ENCODE measurements around the gene BPIFB4.

BPIFB4 gene

DNA sequence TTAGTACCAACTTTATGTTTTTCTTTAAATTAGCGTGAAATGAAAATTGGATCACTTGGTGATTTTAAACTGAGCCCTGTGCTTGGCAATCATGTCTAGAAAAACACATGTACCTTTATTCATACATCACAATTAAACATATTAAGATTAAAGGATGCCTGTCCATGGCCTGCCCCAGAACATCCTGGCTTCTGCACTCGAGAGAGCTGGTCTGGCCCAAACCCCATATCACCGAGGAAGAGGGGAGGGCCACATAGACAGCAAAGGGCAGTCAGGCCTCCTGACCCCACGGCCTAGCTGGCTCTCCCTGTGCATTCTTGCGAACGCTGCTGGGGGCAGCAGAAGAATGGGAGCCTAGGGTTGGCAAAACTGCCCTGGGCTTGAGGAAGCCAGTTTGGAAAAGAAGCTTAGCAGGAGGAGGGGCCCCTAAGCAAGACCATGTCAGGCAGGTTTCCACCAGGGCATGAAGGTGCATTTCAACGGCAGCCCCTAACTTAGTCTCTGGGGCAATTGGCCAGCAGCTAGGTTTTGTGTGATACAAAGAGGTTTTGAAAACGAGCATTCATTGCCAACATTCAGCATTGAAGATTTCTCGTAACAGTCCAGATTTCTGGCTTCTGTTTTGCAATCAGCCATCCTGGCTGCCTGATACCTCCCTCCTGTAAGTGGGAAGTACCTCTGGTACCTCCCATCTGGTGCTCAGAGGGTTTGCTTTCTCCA is 17.2 kb upstream of the BPIFB4 start:
- DNase-seq = no peak

DNA sequence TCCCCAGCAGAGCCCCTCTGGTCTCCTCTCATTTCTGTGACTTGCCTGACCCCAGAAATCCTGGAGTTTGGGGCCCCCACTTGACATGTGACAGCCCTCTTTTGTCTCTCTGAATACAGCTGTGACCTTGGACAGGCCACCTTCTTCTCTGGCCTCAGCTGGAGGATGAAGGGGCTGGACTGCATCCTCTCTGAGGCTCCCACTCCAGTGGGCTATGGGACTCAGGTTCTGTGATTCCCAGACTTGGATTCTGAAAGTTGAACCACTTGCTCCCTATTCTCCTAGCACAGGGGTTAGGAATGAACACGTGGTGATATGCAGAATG is 16.7 kb upstream of the BPIFB4 start:
- no peak for DNase-seq

GRCh38 chr20:33063271-33063670 is 16.2 kb upstream of the BPIFB4 start:
- DNase-seq = no peak

DNA sequence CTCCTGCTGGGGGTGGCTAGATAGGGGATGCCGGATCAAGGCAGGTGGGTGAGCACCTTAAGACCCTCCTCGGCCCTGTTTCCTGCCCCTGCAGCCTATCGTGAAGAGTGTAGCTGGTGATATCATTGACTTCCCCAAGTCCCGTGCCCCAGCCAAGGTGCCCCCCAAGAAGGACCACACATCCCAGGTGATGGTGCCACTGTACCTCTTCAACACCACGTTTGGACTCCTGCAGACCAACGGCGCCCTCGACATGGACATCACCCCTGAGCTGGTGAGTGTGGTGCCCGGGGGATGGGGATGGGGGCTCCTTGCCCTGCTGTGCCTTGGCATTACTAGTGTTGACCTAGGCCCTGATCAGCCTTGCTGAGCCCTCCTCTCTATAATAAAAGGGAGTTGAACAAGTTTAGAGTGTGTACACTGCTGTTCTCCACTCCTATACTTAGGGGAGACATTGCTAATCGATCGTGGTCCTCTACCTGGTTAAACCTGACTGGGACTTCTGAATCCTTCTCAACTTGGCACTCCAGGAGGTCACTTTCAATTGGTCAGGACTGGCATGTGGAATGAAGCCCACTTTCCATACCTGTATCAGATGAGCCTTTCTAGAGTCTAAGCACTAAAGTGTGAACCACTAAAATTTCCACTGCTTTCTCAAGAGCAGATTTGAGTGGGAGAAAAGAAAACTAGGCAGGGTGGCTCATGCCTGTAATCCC is 14.7 kb upstream of the BPIFB4 start:
- DNase-seq = no peak

DNA sequence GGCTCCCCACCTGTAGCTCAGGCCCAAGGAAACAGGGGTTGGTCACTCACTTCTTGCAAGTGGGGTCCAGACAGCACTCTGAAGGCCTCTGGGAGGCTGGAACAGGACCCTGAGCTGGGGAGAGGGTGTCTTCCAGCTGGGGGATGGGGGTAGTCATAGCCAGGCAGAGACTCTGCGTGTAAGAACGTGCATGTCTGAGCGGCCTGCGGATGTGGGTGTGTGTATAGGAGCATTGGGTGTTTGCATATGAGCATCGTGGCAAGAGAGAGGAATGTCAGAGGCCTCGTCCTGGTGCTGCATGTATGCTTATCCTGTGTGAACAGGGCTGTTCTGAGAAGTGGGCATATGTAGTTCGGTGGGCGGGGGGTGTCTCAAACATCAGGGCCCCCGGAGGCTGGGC is 13.7 kb upstream of the BPIFB4 start:
- no peak for DNase-seq

GRCh38 chr20:33067806-33068205 is 11.6 kb upstream of the BPIFB4 start:
- no peak for DNase-seq

DNA sequence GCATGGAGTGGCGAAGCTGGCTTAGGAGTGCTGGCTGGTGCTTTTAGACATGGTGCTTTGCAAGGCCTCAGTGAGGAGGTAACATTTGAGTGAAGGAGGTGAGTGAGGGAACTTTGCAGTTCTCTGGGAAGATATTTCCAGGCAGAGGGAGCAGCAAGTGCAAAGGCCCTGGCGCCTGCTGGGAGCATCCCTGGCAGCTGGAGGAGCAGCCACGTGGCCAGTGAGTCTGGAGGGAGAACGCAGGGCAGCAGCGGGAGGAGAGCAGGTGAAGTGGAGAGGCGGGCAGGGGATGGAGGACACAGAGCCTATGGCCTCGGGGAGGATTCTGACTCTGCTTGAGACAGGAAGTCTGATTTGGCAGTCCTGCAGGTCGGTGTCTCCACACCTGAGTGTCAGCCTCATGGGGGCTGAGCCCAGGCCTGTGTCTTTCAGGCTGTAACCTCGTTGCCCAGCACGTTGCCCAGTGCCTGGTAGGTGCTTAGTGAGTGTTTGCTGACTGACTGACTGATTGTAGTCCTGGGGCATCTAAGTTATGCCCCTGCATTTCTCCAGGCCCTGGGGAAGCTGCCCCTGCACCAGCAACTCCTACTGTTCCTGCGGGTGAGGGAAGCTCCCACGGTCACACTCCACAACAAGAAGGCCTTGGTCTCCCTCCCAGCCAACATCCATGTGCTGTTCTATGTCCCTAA is 11.0 kb upstream of the BPIFB4 start:
- no peak for DNase-seq

DNA sequence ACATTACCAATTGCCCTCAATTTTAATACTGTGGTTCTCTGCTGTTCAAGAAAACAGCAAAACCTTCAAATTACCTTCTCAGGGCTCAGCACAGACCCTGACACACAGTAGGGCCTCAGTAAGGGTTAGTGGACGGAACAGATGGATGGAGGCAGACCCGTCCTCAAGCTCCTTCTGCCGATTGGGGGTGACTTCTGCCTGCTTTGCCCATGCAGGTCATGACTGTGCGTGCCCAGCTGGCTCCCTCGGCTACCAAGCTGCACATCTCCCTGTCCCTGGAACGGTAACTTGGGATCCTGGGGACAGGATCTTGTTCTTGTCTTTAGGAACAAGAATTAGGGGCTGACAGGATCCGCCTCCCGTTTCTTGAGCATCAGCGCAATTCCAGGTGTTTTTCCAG is 9.8 kb upstream of the BPIFB4 start:
- DNase-seq = no peak

DNA sequence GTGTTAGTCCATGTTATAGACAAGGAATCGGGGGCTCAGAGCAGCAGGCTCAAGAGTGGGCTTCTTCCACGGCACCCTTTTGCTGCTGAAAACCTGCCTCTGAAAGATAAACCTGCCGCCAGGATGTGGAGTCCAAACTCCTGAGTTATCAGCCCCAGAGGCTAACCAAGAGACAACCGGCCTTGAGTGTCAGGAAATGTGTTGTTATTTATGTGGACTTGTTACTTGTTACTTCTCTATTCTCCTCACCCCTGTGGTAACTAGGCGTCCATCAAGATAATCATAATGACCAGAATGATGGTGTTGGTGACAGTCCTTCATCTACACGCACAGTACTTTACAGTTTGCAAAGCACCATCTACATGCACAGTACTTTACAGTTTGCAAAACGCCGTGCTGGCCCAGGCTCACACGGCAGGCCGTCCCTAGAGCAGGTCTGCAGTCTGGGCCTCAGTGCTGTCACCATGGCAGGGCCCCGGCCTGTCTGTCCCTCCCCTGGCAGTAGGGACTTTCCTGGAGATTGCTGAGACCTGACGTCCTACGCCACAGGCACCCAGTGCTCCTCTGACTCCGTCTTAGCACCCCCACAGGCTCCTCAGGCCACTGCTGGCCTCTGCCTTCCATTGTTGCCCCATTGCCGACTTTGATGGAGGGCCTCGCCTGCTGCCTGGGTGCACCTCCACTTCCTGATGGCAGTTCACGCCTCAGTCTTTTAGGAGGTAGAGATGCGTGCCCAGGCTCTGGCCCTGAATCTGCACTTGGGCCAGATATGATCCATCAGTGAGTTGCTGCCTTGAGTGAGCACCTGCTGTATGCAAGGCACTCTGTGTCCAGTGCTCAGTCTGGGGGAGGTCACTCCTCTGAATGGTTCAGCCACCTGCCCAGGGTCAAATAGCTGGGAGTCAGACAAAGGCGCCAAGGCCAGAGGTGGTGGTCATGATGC is 9.1 kb upstream of the BPIFB4 start:
- DNase-seq = no peak

- no peak for DNase-seq
Observed at GRCh38 chr20:33071198-33071597, 8.2 kb upstream of the BPIFB4 start.

- DNase-seq = no peak
Observed at GRCh38 chr20:33072362-33072761, 7.1 kb upstream of the BPIFB4 start.

GRCh38 chr20:33072813-33073212 is 6.6 kb upstream of the BPIFB4 start:
- no peak for DNase-seq

DNA sequence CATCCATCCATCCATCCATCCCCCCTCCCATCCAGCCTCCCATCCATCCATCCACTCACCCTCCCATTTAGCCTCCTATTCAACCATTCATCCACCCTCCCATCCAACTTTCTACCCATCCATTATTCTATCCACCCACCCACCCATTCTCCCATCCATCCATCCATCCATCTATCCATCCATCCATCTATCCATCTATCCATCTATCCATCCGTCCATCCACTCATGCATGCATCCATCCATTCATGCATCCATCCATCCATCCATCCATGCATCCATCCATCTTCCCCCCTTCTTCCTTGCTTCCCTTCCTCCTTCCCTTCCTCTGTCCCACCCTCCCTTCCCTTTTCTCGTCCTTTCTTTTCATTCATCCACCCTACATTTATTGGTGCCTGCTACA is 4.8 kb upstream of the BPIFB4 start:
- DNase-seq = no peak

GRCh38 chr20:33075281-33075680 is 4.2 kb upstream of the BPIFB4 start:
- DNase-seq = no peak

DNA sequence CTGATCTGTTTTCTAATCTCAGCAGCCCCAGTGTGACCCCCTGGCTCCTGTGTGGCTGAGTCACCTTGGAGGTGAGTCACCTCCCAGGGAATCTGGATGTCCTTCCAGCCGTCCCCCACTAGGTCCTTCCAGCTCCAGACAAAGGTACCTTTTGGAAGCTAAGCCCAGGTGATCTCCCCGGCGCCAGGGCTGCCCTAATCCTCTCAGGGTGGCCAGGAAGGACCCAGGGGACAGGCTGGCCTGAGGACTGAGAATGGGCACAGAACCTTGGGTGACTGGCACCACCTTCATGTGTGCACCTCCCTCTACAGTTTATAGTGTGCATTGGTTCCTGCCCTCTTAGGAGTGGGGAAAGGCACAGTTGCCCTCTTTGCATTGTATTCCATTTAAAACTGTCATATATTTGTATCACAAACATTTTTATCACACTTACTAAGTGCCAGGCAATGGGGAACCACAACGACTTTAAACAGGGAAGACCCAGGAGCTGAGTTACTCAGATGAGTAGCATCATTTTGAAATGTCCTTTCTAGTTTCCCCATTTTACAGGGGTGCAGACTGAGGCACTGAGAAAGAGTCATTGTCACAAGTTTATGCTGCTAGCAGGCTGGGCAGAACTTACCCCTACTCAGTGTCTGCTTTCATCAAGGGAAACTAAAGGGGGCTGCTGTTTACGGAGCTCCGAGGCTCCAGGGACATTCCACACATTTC is 2.6 kb upstream of the BPIFB4 start:
- DNase-seq = no peak

DNA sequence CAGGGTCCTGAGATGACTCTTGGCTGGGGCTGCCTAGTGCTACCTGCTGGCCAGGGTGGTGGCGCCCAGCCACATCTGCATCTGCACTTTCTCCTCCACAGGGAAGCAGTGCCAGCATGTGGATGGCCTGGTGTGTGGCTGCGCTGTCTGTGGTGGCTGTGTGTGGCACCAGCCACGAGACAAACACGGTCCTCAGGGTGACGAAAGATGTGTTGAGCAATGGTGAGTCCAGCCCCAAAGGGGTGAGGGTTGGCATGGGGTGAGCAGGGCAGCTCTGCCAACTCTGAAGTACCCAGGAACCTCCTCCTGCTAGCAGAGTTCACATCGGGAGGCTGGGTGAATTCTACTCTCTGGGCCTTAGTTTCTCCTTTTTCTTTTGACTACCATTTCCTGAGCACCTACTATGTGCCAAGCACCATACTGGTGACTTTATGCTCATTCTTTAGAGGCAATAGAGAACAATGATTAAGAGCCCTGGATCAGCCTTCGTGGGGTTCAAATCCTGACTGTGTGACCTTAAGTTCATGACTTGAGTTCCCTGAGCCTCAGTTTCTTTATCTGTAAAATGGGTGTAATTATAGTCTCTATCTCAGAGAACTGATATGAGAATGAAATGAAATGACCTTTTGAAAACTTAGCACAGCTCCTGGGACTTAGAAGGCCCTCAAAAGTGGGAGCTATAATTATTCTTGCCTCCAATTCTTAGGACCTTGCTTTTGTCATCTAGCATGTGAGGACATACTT is 2.1 kb downstream of the BPIFB4 start:
- no peak for DNase-seq

- no peak for DNase-seq
Observed at GRCh38 chr20:33082546-33082945, 3.1 kb downstream of the BPIFB4 start.

- no peak for DNase-seq
Observed at GRCh38 chr20:33083544-33084340, 4.3 kb downstream of the BPIFB4 start.

GRCh38 chr20:33084722-33085121 is 5.3 kb downstream of the BPIFB4 start:
- DNase-seq = no peak

GRCh38 chr20:33086052-33086722 is 6.7 kb downstream of the BPIFB4 start:
- no peak for DNase-seq

Data from NCI-H2029 (cell line).